Liver (tissue), 9 donors: Measurements from ENCODE around the gene PLA2G3. TPM values are rescaled to one million over a fixed set of nuclear protein-coding genes. Genes with fewer than 3 reads are reported as not detected.

Experiments used
- DNase-seq: peaks from one replicate; pipeline ENCODE4 v3.0.0-alpha.2; 2017; ENCODE audit warnings: low spot score
- H3K27ac ChIP-seq, 2 donors: one replicate each; pipeline ENCODE4 v1.7.0; 2013; ENCODE audit warnings: inconsistent platforms in 2 of 2, low read length in 2 of 2, control low read depth in 1 of 2, low read depth in 1 of 2, mild to moderate bottlenecking in 1 of 2
- H3K27me3 ChIP-seq, 4 donors: one replicate each; pipeline versions ENCODE4 v1.6.1 to v1.7.0; 2013; ENCODE audit warnings: low read length in 3 of 4, inconsistent platforms in 1 of 4, mild to moderate bottlenecking in 1 of 4, moderate library complexity in 1 of 4; ENCODE audit not compliant: control insufficient read depth in 4 of 4, insufficient read depth in 4 of 4
- H3K36me3 ChIP-seq, 4 donors: one replicate each; pipeline versions ENCODE4 v1.6.1 to v1.7.0; 2013; ENCODE audit warnings: low read length in 3 of 4, mild to moderate bottlenecking in 3 of 4, low read depth in 1 of 4, moderate library complexity in 1 of 4; ENCODE audit not compliant: control insufficient read depth in 4 of 4, insufficient read depth in 3 of 4
- H3K4me1 ChIP-seq, 4 donors: one replicate each; pipeline versions ENCODE4 v1.6.1 to v1.7.0; 2013; ENCODE audit warnings: low read length in 3 of 4, mild to moderate bottlenecking in 3 of 4, moderate library complexity in 1 of 4; ENCODE audit not compliant: control insufficient read depth in 4 of 4, insufficient read depth in 4 of 4
- H3K4me3 ChIP-seq, 3 donors: one replicate each; pipeline versions ENCODE4 v1.6.1 to v1.7.0; 2013; ENCODE audit warnings: low read length in 3 of 3, control low read depth in 1 of 3, low read depth in 1 of 3, mild to moderate bottlenecking in 1 of 3
- H3K9ac ChIP-seq, 2 donors: one replicate each; pipeline ENCODE4 v1.7.0; 2013; ENCODE audit warnings: low read length in 2 of 2, mild to moderate bottlenecking in 2 of 2, moderate library complexity in 2 of 2, control low read depth in 1 of 2, low read depth in 1 of 2
- H3K9me3 ChIP-seq, 4 donors: one replicate each; pipeline versions ENCODE4 v1.6.1 to v1.7.0; 2013; ENCODE audit warnings: low read length in 3 of 4; ENCODE audit not compliant: control insufficient read depth in 4 of 4
- ATF3 ChIP-seq: IDR thresholded peaks from 2 replicates; pipeline ENCODE4 v1.6.1; 2016; ENCODE audit warnings: antibody characterized with exemption
- EGR1 ChIP-seq, 2 donors: IDR thresholded peaks; 2 replicates each; pipeline ENCODE4 v1.6.1; 2016 to 2018; ENCODE audit warnings: antibody characterized with exemption in 2 of 2, low read depth in 2 of 2
- FOXA1 ChIP-seq: IDR thresholded peaks from 2 replicates; pipeline ENCODE4 v1.6.1; 2016; ENCODE audit warnings: antibody characterized with exemption
- FOXA2 ChIP-seq: IDR thresholded peaks from 2 replicates; pipeline ENCODE4 v1.6.1; 2016; ENCODE audit warnings: antibody characterized with exemption
- GABPA ChIP-seq, 2 donors: IDR thresholded peaks in 1 of 2; conservative IDR thresholded peaks in 1 of 2; 2 replicates each; pipeline ENCODE4 v1.6.1; 2016; ENCODE audit warnings: antibody characterized with exemption in 2 of 2, mild to moderate bottlenecking in 1 of 2, moderate library complexity in 1 of 2
- HNF4A ChIP-seq, 2 donors: conservative IDR thresholded peaks; 2 replicates each; pipeline ENCODE4 v1.6.1; 2016; ENCODE audit warnings: antibody characterized with exemption in 2 of 2, mild to moderate bottlenecking in 2 of 2
- HNF4G ChIP-seq: IDR thresholded peaks from 2 replicates; pipeline ENCODE4 v1.6.1; 2016; ENCODE audit warnings: antibody characterized with exemption
- JUND ChIP-seq, 2 donors: IDR thresholded peaks; 2 replicates each; pipeline ENCODE4 v1.6.1; 2016; ENCODE audit warnings: antibody characterized with exemption in 2 of 2
- MAX ChIP-seq: IDR thresholded peaks from 2 replicates; pipeline ENCODE4 v1.6.1; 2016; ENCODE audit warnings: antibody characterized with exemption
- NR2F2 ChIP-seq: IDR thresholded peaks from 2 replicates; pipeline ENCODE4 v1.6.1; 2016; ENCODE audit warnings: antibody characterized with exemption
- RAD21 ChIP-seq, 2 donors: IDR thresholded peaks; 2 replicates each; pipeline ENCODE4 v1.6.1; 2016; ENCODE audit warnings: antibody characterized with exemption in 2 of 2, mild to moderate bottlenecking in 2 of 2
- RXRA ChIP-seq, 2 donors: IDR thresholded peaks; 2 replicates each; pipeline ENCODE4 v1.6.1; 2017 to 2018; ENCODE audit warnings: antibody characterized with exemption in 2 of 2, mild to moderate bottlenecking in 1 of 2
- SP1 ChIP-seq: IDR thresholded peaks from 2 replicates; pipeline ENCODE4 v1.6.1; 2018; ENCODE audit warnings: antibody characterized with exemption, mild to moderate bottlenecking
- TAF1 ChIP-seq: conservative IDR thresholded peaks from 2 replicates; pipeline ENCODE4 v1.6.1; 2016; ENCODE audit warnings: antibody characterized with exemption, mild to moderate bottlenecking
- YY1 ChIP-seq: IDR thresholded peaks from 2 replicates; pipeline ENCODE4 v1.6.1; 2016; ENCODE audit warnings: antibody characterized with exemption, mild to moderate bottlenecking
- ZBTB33 ChIP-seq: IDR thresholded peaks from 2 replicates; pipeline ENCODE4 v1.6.1; 2016; ENCODE audit warnings: antibody characterized with exemption
- WGBS: extraction: QIAGEN DNeasy Blood & Tissue Kit; methylation state at CpG from one replicate; pipeline ENCODE4 v1.1.7; 2013; 5-methylcytosine and 5-hydroxymethylcytosine counted together
- polyA plus RNA-seq, 2 donors: library from polyadenylated mRNA; stranded (reverse) in 1 of 2; unstranded in 1 of 2; fragments of 200-250 nt in 1 of 2; fragments of >200 nt in 1 of 2; fragmentation: Nextera tagmentation in 1 of 2; extraction: Ambion mirVana in 1 of 2; gene quantifications; one replicate each; pipeline versions ENCODE4 v1.2.1 to v1.2.3, GENCODE V29; 2013 to 2015
- total RNA-seq, 2 donors: library from RNA; depleted of rRNA; stranded (reverse); fragments of >200 nt; gene quantifications; one replicate each; pipeline ENCODE4 v1.2.3, GENCODE V29; 2014
- TF ChIP-seq, protein P1 (sequence below): fragments of 150-350 bp; IDR thresholded peaks from 2 replicates; pipeline ENCODE4 v1.5.1; 2017; ENCODE audit warnings: improper control_type of control experiment, low read depth, low read length; ENCODE audit not compliant: missing input control
- TF ChIP-seq, protein P2 (sequence below): IDR thresholded peaks from 2 replicates; pipeline ENCODE4 v1.6.1; 2016; ENCODE audit warnings: antibody characterized with exemption, mild to moderate bottlenecking
- donor health status: healthy.
- donor health status: healthy.
- donor health status: healthy.
- donor health status: healthy.
- donor health status: healthy.

Gene PLA2G3
- total and polyA plus RNA-seq, 4 donors = not detected

GRCh38 chr22:31091106-31091975, 49.0 kb downstream of the PLA2G3 start:
- Histone ChIP-seq H3K36me3 (peaks cover 0 to 3% (median 1%) of the 10 kb centered on the region in 4 donors), H3K27ac (no peak overlapping the region), H3K9ac (no peak overlapping the region), H3K4me1 (peaks cover 0 to 2% (median 0%) of the 10 kb centered on the region in 4 donors), H3K4me3 (no peak overlapping the region), H3K9me3 (no peaks in the 10 kb centered on the region), H3K27me3 (no peaks in the 10 kb centered on the region)
- no peak for TF ChIP-seq FOXA2
- WGBS = 88% methylated on average over 29 of the region's 29 CpGs
- DNase-seq = no peak

DNA sequence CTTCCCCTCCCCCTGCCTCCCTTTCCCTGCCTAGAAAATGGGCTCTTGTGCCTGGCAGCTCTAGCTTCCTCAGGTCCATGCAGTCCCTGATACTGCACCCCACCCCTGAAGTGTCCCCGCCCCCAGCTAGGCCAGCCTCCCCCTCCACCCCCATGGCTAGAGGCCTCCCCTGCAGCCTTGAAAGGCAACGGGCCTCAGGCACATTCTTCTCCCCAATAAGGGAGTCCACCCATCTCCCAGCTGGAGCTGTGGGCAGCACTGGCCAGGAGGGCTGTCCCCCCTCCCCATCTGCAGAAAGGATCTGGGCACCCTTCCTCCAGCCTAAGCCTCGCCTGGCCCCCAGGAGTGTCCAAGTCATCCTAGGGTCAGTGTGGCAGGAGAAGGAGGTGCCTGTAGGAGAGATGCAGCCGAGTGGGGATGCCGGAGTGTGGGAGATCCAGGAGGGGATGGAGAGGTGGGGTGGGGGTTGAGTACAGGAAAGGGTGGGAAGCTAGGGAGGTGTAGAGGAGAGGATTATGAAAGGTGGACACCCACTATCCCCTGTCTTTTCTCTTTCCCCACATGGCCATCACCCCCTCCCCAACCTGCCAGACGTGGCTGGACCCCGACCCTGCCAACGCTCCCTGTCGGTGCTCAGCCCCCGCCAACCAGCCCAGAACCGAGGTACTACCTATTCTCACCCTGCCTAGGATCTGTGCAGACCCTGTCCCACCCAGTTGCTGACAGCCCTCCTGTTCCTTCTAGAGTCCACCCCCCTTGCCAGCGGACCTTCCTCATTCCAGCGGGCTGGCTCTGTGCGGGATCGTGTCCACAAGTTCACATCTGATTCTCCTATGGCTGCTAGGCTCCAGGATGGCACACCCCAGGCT, 49.9 kb downstream of the PLA2G3 start:
- Histone ChIP-seq H3K4me3 (no peak overlapping the region), H3K9ac (no peak overlapping the region), H3K36me3 (peaks cover 0 to 3% (median 1%) of the 10 kb centered on the region in 4 donors), H3K9me3 (no peaks in the 10 kb centered on the region), H3K27ac (no peak overlapping the region), H3K4me1 (peaks cover 0 to 6% (median 1%) of the 10 kb centered on the region in 4 donors), H3K27me3 (no peaks in the 10 kb centered on the region)
- no peak for DNase-seq
- WGBS = 91% methylated on average over 15 of the region's 15 CpGs
- TF ChIP-seq ATF3 (no peak), MAX (no peak), EGR1 (IDR thresholded peaks at IDR 0.05; ENCODE audit: low read depth in 2 of 2) (no peak), FOXA1 (no peak), NR2F2 (no peak), SP1 (no peak), RXRA (IDR thresholded peaks at IDR 0.05) (no peak), GABPA (IDR thresholded peaks at IDR 0.05 in 1 of 2, conservative IDR thresholded peaks at IDR 0.05 in 1 of 2) (no peak), JUND (IDR thresholded peaks at IDR 0.05) (no peak), FOXA2 (no peak), ZBTB33 (no peak), RAD21 (IDR thresholded peaks at IDR 0.05) (no peak), HNF4G (no peak), HNF4A (conservative IDR thresholded peaks at IDR 0.05) (no peak), TAF1 (no peak), YY1 (no peak)
- TF ChIP-seq, protein P1, sequence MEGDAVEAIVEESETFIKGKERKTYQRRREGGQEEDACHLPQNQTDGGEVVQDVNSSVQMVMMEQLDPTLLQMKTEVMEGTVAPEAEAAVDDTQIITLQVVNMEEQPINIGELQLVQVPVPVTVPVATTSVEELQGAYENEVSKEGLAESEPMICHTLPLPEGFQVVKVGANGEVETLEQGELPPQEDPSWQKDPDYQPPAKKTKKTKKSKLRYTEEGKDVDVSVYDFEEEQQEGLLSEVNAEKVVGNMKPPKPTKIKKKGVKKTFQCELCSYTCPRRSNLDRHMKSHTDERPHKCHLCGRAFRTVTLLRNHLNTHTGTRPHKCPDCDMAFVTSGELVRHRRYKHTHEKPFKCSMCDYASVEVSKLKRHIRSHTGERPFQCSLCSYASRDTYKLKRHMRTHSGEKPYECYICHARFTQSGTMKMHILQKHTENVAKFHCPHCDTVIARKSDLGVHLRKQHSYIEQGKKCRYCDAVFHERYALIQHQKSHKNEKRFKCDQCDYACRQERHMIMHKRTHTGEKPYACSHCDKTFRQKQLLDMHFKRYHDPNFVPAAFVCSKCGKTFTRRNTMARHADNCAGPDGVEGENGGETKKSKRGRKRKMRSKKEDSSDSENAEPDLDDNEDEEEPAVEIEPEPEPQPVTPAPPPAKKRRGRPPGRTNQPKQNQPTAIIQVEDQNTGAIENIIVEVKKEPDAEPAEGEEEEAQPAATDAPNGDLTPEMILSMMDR = no peak
- TF ChIP-seq, protein P2, sequence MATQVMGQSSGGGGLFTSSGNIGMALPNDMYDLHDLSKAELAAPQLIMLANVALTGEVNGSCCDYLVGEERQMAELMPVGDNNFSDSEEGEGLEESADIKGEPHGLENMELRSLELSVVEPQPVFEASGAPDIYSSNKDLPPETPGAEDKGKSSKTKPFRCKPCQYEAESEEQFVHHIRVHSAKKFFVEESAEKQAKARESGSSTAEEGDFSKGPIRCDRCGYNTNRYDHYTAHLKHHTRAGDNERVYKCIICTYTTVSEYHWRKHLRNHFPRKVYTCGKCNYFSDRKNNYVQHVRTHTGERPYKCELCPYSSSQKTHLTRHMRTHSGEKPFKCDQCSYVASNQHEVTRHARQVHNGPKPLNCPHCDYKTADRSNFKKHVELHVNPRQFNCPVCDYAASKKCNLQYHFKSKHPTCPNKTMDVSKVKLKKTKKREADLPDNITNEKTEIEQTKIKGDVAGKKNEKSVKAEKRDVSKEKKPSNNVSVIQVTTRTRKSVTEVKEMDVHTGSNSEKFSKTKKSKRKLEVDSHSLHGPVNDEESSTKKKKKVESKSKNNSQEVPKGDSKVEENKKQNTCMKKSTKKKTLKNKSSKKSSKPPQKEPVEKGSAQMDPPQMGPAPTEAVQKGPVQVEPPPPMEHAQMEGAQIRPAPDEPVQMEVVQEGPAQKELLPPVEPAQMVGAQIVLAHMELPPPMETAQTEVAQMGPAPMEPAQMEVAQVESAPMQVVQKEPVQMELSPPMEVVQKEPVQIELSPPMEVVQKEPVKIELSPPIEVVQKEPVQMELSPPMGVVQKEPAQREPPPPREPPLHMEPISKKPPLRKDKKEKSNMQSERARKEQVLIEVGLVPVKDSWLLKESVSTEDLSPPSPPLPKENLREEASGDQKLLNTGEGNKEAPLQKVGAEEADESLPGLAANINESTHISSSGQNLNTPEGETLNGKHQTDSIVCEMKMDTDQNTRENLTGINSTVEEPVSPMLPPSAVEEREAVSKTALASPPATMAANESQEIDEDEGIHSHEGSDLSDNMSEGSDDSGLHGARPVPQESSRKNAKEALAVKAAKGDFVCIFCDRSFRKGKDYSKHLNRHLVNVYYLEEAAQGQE = no peak
